ENCODE measurements around the gene ARHGAP27.

ARHGAP27 gene

GRCh38 chr17:45384047-45384788 is 48.5 kb downstream of the ARHGAP27 start:
- DNase-seq: no peak

- DNase-seq: no peak
Observed at GRCh38 chr17:45383003-45383402, 49.7 kb downstream of the ARHGAP27 start.

GRCh38 chr17:45382226-45382625 is 50.4 kb downstream of the ARHGAP27 start:
- DNase-seq: peak; percentile 15

DNA sequence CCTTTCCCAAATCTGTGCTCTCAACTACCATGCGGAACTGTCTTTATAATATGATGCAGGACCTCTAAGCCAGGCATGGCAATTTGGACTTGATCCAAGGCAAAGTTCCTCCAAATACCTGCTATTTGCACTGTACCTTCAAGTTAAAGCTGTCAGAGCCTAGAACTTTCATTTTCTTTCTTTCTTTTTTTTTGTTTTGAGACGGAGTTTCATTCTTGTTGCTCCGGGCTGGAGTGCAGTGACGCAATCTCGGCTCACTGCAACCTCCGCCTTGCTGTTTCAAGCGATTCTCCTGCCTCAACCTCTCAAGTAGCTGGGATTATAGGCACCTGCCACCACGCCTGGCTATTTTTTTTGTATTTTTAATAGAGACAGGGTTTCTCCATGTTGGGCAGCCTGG is 51.7 kb downstream of the ARHGAP27 start:
- no peak for DNase-seq

DNA sequence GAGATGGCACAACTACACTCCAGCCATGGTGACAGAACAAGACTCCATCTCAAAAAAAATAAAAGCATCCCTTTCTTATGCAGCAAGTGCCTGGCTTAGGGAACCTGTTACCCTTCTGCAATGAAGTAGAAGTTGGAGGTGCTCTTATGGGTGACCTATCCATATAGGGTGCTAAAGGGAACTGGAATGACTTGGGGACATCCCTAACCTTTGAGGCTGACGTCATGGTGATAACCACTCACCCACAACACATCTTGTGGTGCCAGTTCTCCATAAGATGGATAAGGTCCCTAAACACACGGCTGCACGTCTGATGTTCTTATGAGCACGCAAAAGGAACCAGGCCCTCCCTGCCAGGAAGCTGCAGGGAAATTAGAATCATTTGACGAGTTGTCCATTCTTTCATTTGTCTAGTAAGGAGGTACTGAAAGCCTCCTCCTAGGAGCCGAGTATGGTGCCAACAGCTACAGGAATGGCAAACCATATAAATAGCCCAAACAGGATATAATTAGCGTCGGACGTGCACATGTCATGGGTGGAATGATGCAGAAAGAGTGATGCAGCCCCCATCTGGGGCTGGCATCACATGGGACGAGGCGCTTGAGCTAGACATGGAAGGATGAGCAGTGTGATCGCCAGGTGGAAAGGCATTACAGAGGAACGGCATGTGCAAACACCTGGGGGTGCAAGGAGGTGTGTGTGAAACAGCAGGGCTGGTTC is 52.5 kb downstream of the ARHGAP27 start:
- no peak for DNase-seq

- no peak for DNase-seq
Observed at GRCh38 chr17:45377401-45377800, 55.3 kb downstream of the ARHGAP27 start.

DNA sequence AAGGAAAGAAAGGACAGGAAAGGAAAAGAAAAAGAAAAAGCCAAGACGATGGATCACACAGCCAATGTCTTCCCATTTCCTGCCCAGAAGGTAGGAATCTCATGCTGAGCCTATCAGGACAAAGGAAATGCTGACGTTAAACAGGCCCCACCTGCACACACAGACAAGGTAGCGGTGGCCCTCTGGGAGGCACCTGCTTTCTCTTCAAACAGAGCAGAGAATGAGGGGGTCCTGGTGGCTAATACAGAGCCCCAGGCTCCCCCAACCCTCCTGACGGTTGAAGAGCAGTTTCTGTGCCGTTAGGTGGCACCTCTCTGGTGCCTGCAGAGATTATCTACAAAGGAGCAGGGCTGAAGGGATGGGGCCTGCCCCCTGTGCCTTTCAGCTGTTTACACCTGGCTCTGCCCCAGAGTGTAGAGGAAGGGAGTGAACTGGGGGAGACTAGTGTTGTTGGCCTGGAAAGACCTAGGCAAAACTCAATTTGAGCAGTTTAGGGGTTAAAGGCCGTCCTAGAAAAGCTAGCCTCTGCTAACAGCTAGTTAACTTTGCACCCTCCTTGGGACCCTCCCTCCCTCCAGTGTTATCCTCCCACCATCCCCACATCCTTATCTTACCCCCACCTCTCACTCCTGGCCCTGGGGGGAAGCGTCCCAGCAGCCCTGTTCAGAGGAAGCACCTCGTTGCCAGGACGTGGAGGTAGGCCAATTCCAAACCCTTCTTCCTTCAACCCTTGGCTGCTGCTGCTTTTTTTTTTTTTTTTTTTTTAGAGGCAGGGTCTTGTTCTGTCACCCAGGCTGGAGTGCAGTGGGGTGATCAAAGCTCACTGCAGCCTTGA is 56.3 kb downstream of the ARHGAP27 start:
- DNase-seq: no peak

- peak; percentile 30 for DNase-seq
Observed at GRCh38 chr17:45374501-45374900, 58.2 kb downstream of the ARHGAP27 start.

GRCh38 chr17:45372325-45372869 is 60.3 kb downstream of the ARHGAP27 start:
- DNase-seq: peak; percentile 17

DNA sequence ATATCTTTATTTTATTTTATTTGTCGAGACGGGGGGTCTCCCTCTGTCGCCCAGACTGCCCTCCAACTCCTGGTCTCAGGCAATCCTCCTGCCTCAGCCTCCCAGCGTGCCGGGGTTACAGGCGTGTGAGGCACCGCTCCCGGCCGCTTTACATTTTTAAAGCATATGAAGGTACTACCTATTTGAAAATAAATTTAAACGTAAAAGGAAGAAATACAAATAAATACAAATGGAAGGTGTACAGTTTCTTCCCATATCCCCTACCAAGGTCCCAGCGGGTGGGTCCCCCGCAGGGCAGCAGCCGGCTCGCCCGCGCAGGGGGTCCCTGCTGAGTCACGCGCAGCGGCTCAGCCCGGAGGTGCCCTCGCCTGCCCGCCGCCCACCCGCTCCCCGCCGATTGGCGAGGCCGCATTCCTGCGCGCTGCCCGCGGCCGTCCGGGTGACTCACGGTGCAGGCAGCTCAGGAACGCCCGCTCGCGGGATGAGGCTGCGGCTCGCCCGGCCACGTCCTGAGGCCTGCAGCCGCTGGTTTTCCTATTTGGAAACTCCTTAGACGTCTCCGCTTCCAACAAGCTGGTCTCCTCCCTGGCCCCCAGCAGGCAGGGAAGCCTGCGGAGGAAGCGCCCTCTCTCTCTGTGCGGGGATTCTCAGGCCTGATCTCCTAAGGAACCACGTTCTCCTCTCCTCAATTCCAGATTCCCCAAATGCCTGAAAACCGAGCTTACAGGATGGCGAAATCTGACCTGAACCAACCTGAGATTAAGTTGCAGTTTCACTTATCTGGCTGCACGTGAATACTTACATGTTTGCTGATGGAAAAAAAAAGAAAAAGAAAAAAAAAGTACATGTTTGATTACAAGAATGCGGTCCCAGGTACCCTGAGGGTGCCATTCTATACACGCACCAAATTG is 61.0 kb downstream of the ARHGAP27 start:
- peak; percentile 98 for DNase-seq

- DNase-seq: peak; percentile 49
Observed at GRCh38 chr17:45370949-45371413, 61.7 kb downstream of the ARHGAP27 start.

- DNase-seq: no peak
Observed at GRCh38 chr17:45369421-45369820, 63.2 kb downstream of the ARHGAP27 start.

DNA sequence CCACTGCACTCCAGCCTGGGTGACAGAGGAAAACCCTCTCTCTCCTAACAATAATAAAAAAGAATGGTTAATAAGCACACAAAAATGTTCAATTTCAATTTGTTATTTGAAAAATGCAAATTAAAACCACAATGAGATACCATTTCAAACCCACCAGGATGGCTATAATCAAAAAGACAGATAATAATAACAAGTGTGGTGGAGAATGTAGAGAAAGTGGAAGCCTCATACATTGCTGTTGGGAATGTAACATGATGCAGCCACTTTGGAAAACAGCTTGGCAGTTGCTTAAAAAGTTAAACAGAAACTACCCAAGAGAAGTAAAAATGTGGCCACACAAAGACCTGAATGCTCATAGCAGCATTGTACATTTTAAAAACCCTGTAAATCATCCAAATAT is 64.0 kb downstream of the ARHGAP27 start:
- DNase-seq: peak; percentile 90

DNA sequence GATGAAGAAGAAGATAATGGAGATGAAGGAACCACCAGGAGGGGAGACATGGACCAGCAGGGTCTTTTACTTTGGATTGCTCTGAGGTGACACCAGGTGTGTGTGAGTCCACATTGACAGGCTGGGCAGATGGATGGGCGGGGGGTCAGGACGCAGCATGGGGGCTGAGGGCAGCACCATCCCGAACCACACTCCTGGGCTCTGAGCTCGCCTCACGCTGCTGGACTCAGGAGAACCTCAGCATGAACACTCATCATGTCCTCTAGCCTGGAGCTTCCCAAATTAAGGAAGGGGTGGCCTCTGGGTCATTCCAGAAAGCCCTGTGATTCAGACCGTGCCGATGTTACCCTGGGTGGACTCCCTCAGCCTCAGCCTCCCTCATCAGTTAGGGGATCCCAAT is 65.5 kb downstream of the ARHGAP27 start:
- no peak for DNase-seq

GRCh38 chr17:45366691-45367090 is 66.0 kb downstream of the ARHGAP27 start:
- DNase-seq: no peak

DNA sequence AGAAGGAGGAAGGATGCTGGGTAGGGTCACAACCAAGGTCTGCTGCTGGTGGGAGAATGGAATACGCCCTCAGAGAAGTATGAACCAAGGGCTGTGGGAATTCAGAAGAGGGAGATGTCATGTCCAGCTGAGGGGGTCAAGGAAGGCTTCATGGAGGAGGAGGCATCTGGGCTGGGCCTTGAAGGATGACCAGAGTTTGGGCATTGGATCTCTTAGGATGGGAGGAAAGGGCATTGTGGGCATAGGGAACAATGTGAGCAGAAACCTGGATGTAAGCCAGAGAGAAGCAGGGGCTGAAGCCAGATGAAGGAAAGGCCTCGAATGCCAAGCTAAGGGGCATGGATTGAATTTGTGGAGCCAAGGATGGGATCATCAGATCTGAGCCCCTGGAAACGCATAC is 66.6 kb downstream of the ARHGAP27 start:
- DNase-seq: no peak

DNA sequence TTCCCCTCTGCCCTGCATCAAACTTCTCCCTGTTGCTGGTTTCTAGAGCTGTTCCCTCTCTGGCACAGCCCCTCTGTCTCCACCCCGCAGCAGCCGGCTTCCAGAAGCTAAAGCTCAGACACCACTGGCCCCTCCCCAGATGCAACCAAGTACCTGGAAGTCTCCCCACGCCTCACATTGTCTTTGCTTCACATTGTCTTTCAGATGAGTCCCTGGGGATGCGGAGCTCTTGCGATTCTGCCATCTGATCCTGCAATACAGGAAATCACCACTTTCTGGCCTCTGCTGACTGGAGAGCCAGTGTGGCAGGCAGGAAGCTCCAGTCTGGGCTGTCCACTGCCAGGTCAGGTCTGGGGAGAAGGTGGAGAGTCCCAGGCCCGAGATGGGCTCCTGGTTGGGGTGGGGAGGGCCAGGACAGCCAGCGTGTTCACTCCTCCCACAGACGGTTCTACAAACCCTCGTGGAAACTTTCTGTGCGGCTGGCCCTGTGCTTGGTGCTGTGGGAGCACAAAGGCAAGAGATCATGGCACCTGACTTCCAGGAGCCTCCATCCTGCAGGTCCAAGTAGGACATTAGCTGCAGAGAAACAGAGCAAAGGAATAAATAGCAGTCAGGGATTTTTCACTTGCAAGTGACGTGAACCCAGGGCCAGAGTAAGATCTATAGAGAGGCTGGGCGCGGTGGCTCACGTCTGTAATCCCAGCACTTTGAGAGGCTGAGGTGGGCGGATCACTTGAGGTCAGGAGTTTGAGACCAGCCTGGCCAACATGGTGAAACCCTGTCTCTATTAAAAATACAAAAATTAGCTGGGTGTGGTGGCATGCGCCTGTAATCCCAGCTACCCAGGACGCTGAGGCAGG is 67.9 kb downstream of the ARHGAP27 start:
- DNase-seq: peak; percentile 39

DNA sequence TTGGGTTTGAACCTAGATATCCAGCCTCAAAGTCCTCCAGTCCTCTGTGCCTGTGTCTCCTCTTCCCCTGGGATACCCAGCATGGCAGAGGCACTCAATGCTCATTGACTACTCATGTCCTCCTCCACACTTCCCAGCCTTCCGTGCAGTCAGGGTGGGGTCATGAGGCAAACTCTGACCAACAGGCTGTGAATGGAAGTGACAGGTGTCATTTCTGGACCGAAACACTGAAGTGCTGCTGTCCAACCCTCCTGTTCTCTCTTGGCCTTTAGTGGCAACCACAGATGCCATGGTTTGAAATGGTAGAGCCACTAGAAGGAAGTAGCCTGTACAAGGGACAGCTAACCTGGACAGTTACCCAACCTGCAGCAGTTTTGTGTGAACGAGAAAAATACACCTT is 69.2 kb downstream of the ARHGAP27 start:
- DNase-seq: no peak

- no peak for DNase-seq
Observed at GRCh38 chr17:45361976-45362375, 70.7 kb downstream of the ARHGAP27 start.

DNA sequence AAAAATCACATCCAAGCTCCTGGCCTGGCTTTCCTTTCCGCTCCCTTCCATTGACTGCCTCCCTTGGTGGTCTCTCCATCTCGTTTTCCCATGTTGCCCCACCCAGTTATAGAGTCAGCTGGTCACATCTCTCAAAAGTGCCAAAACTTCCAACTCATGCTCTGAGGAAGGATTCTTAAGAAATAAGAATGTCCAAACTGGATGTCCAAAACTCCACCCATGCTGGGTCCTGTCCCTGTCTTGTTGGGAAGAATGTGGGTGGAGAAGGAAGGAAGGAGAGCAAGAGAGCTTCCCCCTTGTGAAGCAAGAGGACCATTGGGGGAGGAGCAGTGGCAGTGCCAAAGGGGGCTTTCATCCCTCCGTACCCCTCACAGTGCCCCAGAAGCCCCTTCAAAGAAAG is 71.2 kb downstream of the ARHGAP27 start:
- DNase-seq: no peak

All from fibroblast of skin of back (primary cell).